HFFc6 (cell line): Measurements from ENCODE around the gene KLHDC9. TPM values are rescaled to one million over a fixed set of nuclear protein-coding genes. Genes with fewer than 3 reads are reported as not detected.

Experiments
- DNase-seq: peaks from one replicate; pipeline ENCODE4 v3.0.0-alpha.2; 2018
- H3K27ac Mint-ChIP-seq: 2 replicates; pipeline ENCODE4 v1.8.0; 2020; ENCODE audit warnings: mild to moderate bottlenecking, mixed read lengths
- H3K27me3 Mint-ChIP-seq: 2 replicates; pipeline ENCODE4 v1.8.0; 2021; ENCODE audit warnings: mild to moderate bottlenecking, moderate library complexity, mixed read lengths; ENCODE audit not compliant: insufficient read depth
- H3K36me3 Mint-ChIP-seq: 2 replicates; pipeline ENCODE4 v1.8.0; 2021; ENCODE audit warnings: low read depth, mixed read lengths
- H3K4me1 Mint-ChIP-seq: 2 replicates; pipeline ENCODE4 v1.8.0; 2020; ENCODE audit warnings: low read depth, mixed read lengths
- H3K4me3 Mint-ChIP-seq: 2 replicates; pipeline ENCODE4 v1.8.0; 2020; ENCODE audit warnings: mild to moderate bottlenecking, moderate library complexity, mixed read lengths
- H3K9me3 Mint-ChIP-seq: 2 replicates; pipeline ENCODE4 v1.8.0; 2020; ENCODE audit warnings: mild to moderate bottlenecking, mixed read lengths
- CTCF ChIP-seq: fragments of 200-600 bp; sonication (generic); IDR thresholded peaks from 2 replicates; pipeline ENCODE4 v1.5.0; 2021; ENCODE audit warnings: antibody characterized with exemption, mild to moderate bottlenecking
- total RNA-seq, 6 experiments: library from RNA; stranded (reverse); fragmentation: NEBNext Ultra II Directional; extraction: Animal tissue kit (Norgen Biotek cat#: 25700); gene quantifications; 2 replicates in 1 of 6; 3 replicates in 5 of 6; pipeline ENCODE4 v1.2.3, GENCODE V29; 2021

The KLHDC9 gene
- total RNA-seq, 6 experiments from 2014 or later: 1.3 to 2.7 (median 2.1) TPM

GRCh38 chr1:161072751-161073449, 25.3 kb upstream of the KLHDC9 start:
- no peak for TF ChIP-seq CTCF
- H3K4me3 Mint-ChIP-seq: no peak overlapping the region
- H3K27me3 Mint-ChIP-seq: peaks cover 2% of the 10 kb centered on the region
- H3K36me3 Mint-ChIP-seq: no peaks in the 10 kb centered on the region
- no peak for DNase-seq
- peaks cover 5% of the 10 kb centered on the region; the same call in 1 of the 2 replicates for H3K4me1 Mint-ChIP-seq
- H3K27ac Mint-ChIP-seq: no peak overlapping the region
- H3K9me3 Mint-ChIP-seq: no peaks in the 10 kb centered on the region

- H3K27ac Mint-ChIP-seq: no peak overlapping the region
- no peaks in the 10 kb centered on the region for H3K9me3 Mint-ChIP-seq
- H3K4me3 Mint-ChIP-seq: no peak overlapping the region
- no peak for TF ChIP-seq CTCF
- H3K4me1 Mint-ChIP-seq: no peaks in the 10 kb centered on the region
- DNase-seq: no peak
- H3K36me3 Mint-ChIP-seq: no peaks in the 10 kb centered on the region
- peaks cover 2% of the 10 kb centered on the region for H3K27me3 Mint-ChIP-seq
Measured at GRCh38 chr1:161073474-161074121, 24.6 kb upstream of the KLHDC9 start.

GRCh38 chr1:161074676-161075368, 23.3 kb upstream of the KLHDC9 start:
- no peak for DNase-seq
- Mint-ChIP-seq H3K27ac (no peak overlapping the region), H3K27me3 (peaks cover 2% of the 10 kb centered on the region), H3K36me3 (no peaks in the 10 kb centered on the region), H3K9me3 (no peaks in the 10 kb centered on the region), H3K4me1 (peaks cover under 1% of the 10 kb centered on the region), H3K4me3 (no peak overlapping the region)
- TF ChIP-seq CTCF: no peak

GRCh38 chr1:161076410-161076809, 21.8 kb upstream of the KLHDC9 start:
- Mint-ChIP-seq H3K9me3 (no peaks in the 10 kb centered on the region), H3K27me3 (no peaks in the 10 kb centered on the region; the same call in 1 of the 2 replicates), H3K4me1 (peaks cover 16% of the 10 kb centered on the region), H3K4me3 (no peak overlapping the region), H3K27ac (no peak overlapping the region), H3K36me3 (no peaks in the 10 kb centered on the region)
- no peak for DNase-seq
- TF ChIP-seq CTCF: no peak

- H3K27ac Mint-ChIP-seq: no peak overlapping the region
- H3K4me1 Mint-ChIP-seq: peaks cover 27% of the 10 kb centered on the region
- no peak overlapping the region for H3K4me3 Mint-ChIP-seq
- no peaks in the 10 kb centered on the region for H3K36me3 Mint-ChIP-seq
- no peak for TF ChIP-seq CTCF
- DNase-seq: no peak
- H3K27me3 Mint-ChIP-seq: no peaks in the 10 kb centered on the region; the same call in 1 of the 2 replicates
- no peaks in the 10 kb centered on the region for H3K9me3 Mint-ChIP-seq
Measured at GRCh38 chr1:161077426-161077825, 20.7 kb upstream of the KLHDC9 start.
